GM21528 (cell line): ENCODE measurements around the gene SYS1.

Source experiments
- ATAC-seq: cut with Tn5 transposase; IDR thresholded peaks from one replicate; pipeline ENCODE4 v1.9.1; 2021; ENCODE audit warnings: mild to moderate bottlenecking, moderate library complexity; ENCODE audit not compliant: unreplicated experiment, low FRiP score

Gene SYS1

DNA sequence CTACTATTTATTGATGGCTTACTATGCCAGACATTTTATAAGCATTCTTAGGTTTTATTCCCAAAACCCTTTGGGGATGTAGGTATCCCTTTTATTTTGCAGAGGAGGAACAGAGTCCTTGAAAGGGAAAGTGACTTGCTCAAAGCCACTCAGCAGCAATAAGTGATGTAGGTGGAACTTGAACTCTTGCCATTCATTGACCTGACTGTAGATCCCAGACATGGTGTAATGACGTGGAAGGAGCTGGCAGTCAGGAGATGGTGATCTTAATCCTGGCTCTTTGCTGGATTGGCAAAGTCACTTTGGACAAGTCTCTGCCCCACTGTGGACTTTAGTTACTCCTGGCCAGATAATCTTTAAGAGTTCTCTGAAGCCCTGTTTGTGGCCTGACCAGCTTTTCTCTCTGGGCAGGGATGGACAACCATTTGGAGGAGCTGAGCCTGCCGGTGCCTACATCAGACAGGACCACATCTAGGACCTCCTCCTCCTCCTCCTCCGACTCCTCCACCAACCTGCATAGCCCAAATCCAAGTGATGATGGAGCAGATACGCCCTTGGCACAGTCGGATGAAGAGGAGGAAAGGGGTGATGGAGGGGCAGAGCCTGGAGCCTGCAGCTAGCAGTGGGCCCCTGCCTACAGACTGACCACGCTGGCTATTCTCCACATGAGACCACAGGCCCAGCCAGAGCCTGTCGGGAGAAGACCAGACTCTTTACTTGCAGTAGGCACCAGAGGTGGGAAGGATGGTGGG lies 46.7 kb downstream of the SYS1 start:
- no peak for ATAC-seq

DNA sequence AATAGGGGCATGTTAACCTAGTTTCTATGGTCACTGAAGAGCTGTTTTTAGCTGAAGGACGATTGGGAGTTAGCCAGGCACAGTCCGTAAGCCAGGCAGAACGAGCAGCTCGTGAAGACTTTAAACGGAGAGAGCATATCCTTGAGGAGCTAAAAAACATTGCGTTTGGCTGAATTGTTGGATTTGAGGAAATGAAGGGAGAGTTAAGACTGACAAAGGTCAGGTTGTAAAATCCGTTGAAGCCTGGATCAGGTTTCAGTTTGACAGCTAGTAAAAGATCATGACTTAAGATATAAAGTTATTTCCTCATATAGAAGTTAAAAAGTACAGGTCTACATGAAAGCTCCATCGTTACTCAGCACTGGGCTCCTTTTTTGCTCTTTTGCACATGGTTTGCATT lies 47.9 kb downstream of the SYS1 start:
- no peak for ATAC-seq

DNA sequence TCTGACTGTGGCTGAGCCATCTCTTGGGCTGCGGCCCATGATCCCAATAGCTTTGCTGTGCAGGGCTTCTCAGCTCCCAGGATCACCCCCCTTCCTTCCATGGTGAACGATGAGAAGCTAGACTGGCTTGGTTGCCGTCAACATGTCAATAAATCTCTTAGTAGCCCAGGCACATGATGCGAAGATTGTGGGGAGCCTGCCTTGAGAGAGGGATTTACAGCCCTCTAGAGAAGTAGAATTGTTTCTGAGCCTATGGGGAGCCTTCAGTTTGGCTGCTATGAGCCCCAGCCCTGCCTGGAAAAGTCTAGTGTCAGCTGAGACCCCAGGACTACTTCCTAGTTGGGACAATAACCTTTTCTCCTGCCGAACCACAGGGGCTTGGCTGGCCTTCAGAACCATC lies 49.7 kb downstream of the SYS1 start:
- ATAC-seq: no peak

DNA sequence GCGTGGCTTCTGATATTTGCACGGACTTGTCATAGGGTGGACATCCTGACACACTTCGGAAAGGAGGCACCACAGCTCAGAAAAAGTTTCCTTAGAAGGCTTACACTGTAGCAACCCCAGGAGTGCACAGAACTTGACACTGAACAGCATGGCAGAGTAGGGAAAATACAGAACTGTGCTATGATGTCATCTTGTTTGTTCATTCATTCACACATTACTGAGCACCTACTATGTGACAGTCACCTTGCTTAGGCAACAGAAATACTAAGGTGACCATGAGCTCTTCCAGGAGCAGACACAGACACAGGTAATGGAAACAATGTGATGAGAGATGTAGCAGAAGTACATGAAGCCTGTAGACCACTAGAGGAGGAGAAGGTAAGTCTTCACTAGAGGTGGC lies 50.5 kb downstream of the SYS1 start:
- ATAC-seq: no peak

DNA sequence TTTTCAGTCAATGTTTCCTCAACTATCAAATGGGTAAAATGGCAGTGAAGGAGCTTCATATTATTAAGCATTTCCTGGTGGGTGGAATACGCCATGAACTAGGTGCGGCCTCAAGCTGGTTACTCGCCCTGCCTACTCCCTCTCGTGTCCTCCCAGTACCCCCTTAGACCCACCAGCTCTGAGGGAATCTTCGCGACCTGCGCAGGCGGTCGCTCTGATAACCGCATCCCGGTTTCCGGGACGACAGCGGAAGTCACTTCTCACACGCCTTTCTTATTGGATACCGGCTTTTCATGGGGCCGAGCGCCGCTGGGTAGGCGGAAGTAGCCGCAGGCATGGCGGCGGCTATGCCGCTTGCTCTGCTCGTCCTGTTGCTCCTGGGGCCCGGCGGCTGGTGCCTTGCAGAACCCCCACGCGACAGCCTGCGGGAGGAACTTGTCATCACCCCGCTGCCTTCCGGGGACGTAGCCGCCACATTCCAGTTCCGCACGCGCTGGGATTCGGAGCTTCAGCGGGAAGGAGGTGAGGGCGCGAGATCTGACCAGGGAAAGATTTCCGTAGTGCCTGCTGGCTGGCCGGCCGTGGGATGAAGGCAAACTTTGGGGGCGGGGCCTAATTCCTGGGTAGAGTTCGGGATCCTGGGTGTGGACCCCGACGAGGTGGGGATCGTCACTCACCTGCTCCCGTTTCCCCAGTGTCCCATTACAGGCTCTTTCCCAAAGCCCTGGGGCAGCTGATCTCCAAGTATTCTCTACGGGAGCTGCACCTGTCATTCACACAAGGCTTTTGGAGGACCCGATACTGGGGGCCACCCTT lies 53.1 kb downstream of the SYS1 start, which contains the start of gene PIGT:
TSS of gene PIGT (plus strand) at position 320 of the 816 bp plus-strand sequence. CDS start at position 336, 16 bp downstream.
- ATAC-seq: peak; percentile 67

DNA sequence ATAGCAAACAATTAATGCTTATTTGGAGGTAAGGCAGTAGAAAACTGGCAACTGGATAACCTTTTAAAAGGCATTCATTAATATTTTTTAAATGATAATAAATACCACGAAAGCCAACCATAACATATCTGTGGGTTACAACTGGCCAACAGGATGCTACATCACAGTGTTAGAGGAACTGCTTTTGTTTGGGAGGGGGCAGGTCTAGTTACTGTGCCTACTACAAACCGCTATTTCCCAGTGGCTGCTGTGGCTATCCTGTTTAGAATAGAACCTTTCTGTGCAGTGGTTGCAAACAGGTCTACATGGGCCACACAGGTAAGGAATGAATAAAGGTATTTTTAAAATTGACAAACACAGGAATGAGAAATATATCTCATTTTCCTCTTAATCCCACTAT lies 54.0 kb downstream of the SYS1 start:
- no peak for ATAC-seq
